Ectodermal cell (in vitro differentiated cells): ENCODE measurements around the gene COL24A1.
A peak's percentile ranks its signal among the peaks of the same experiment; 100 is the strongest.

Source experiments
- H3K27ac ChIP-seq: 2 replicates; pipeline ENCODE4 v1.7.0; 2013; ENCODE audit warnings: mild to moderate bottlenecking, low read depth, low read length; ENCODE audit not compliant: insufficient read depth, poor library complexity, severe bottlenecking
- H3K27me3 ChIP-seq: 2 replicates; pipeline ENCODE4 v1.7.0; 2013; ENCODE audit warnings: mild to moderate bottlenecking, low read length; ENCODE audit not compliant: insufficient read depth, control insufficient read depth, poor library complexity, severe bottlenecking
- H3K36me3 ChIP-seq: one replicate; pipeline ENCODE4 v1.7.0; 2013; ENCODE audit warnings: low read length; ENCODE audit not compliant: control insufficient read depth, insufficient read depth
- H3K4me1 ChIP-seq: one replicate; pipeline ENCODE4 v1.7.0; 2013; ENCODE audit warnings: low read length; ENCODE audit not compliant: control insufficient read depth, insufficient read depth
- H3K4me3 ChIP-seq: 2 replicates; pipeline ENCODE4 v1.7.0; 2013; ENCODE audit warnings: low read depth, low read length, control low read depth; ENCODE audit not compliant: insufficient read depth
- H3K9me3 ChIP-seq: 2 replicates; pipeline ENCODE4 v1.7.0; 2013; ENCODE audit warnings: mild to moderate bottlenecking, low read length, moderate library complexity; ENCODE audit not compliant: control insufficient read depth
- WGBS, 2 experiments: methylation state at CpG; one replicate each; pipeline ENCODE4 v1.1.7; 2013; ENCODE audit warnings: missing lambda C conversion rate in 2 of 2; 5-methylcytosine and 5-hydroxymethylcytosine counted together

The COL24A1 gene

GRCh38 chr1:86191958-86192357 lies 35.4 kb upstream of the COL24A1 start:
- Histone ChIP-seq H3K4me1 (peaks cover 5% of the 10 kb centered on the region), H3K36me3 (no peaks in the 10 kb centered on the region), H3K27me3 (no peaks in the 10 kb centered on the region), H3K9me3 (no peaks in the 10 kb centered on the region), H3K27ac (no peak overlapping the region), H3K4me3 (no peak overlapping the region)
- WGBS, 2 experiments = 68 to 69% methylated on average over 4 of the region's 4 CpGs

DNA sequence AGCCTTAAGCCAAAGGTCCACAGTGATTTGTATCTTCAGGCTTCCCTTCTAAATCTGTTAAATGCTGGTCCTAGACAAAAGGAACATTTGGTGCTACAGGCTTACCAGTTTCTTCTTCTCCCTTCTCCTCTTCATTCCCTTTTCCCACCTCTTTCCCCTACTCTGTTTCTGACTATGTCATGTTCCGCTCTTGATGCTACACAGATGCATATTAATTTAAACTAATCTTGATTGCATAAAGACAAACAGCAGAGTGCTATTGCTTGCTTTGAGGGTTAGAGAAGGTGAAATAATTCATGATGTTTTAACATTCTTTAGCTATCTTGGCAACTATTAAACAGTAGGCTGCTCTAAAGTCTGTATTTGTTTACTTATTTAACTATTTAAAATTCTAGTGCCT lies 34.3 kb upstream of the COL24A1 start:
- Histone ChIP-seq H3K9me3 (no peaks in the 10 kb centered on the region), H3K27me3 (no peaks in the 10 kb centered on the region), H3K27ac (no peak overlapping the region), H3K36me3 (no peaks in the 10 kb centered on the region), H3K4me1 (peaks cover 5% of the 10 kb centered on the region), H3K4me3 (no peak overlapping the region)
- 80 to 100% methylated on average over 1 of the region's 1 CpG for WGBS, 2 experiments

- H3K36me3 ChIP-seq = no peaks in the 10 kb centered on the region
- no peaks in the 10 kb centered on the region for H3K9me3 ChIP-seq
- WGBS, 2 experiments = 91 to 100% methylated on average over 1 of the region's 1 CpG
Measured at GRCh38 chr1:86184426-86184825, 27.9 kb upstream of the COL24A1 start.

GRCh38 chr1:86183810-86184209 lies 27.2 kb upstream of the COL24A1 start:
- 67 to 83% methylated on average over 1 of the region's 1 CpG for WGBS, 2 experiments
- no peaks in the 10 kb centered on the region for H3K9me3 ChIP-seq
- H3K4me1 ChIP-seq = no peaks in the 10 kb centered on the region
- no peaks in the 10 kb centered on the region for H3K36me3 ChIP-seq
- H3K27me3 ChIP-seq = no peaks in the 10 kb centered on the region
- no peak overlapping the region for H3K27ac ChIP-seq
- H3K4me3 ChIP-seq = no peak overlapping the region

More at GRCh38 chr1:86184426-86184825, 27.9 kb upstream of the COL24A1 start:
- Histone ChIP-seq H3K27ac (no peak overlapping the region), H3K4me1 (no peaks in the 10 kb centered on the region), H3K4me3 (no peak overlapping the region), H3K27me3 (no peaks in the 10 kb centered on the region)

GRCh38 chr1:86176226-86176625 lies 19.7 kb upstream of the COL24A1 start:
- Histone ChIP-seq H3K27me3 (no peaks in the 10 kb centered on the region), H3K4me3 (no peak overlapping the region), H3K4me1 (no peaks in the 10 kb centered on the region), H3K9me3 (no peaks in the 10 kb centered on the region), H3K27ac (no peak overlapping the region), H3K36me3 (no peaks in the 10 kb centered on the region)
- 75 to 88% methylated on average over 4 of the region's 5 CpGs for WGBS, 2 experiments

- no peaks in the 10 kb centered on the region for H3K4me1 ChIP-seq
- H3K4me3 ChIP-seq = no peak overlapping the region
- 90 to 92% methylated on average over 5 of the region's 5 CpGs for WGBS, 2 experiments
- H3K9me3 ChIP-seq = no peaks in the 10 kb centered on the region
- H3K27me3 ChIP-seq = no peaks in the 10 kb centered on the region
- H3K36me3 ChIP-seq = no peaks in the 10 kb centered on the region
- no peak overlapping the region for H3K27ac ChIP-seq
Measured at GRCh38 chr1:86175756-86176155, 19.2 kb upstream of the COL24A1 start.

GRCh38 chr1:86169625-86170024 lies 13.1 kb upstream of the COL24A1 start:
- no peaks in the 10 kb centered on the region for H3K4me1 ChIP-seq
- H3K36me3 ChIP-seq = no peaks in the 10 kb centered on the region
- H3K27me3 ChIP-seq = no peaks in the 10 kb centered on the region
- no peaks in the 10 kb centered on the region for H3K9me3 ChIP-seq
- no peak overlapping the region for H3K4me3 ChIP-seq
- no peak overlapping the region for H3K27ac ChIP-seq
- 82 to 100% methylated on average over 1 of the region's 1 CpG for WGBS, 2 experiments

- 76% methylated on average over 2 of the region's 3 CpGs; no CpG with 5 or more reads in 1 of the 2 experiments for WGBS, 2 experiments
- Histone ChIP-seq H3K4me1 (peaks cover 16% of the 10 kb centered on the region), H3K36me3 (no peaks in the 10 kb centered on the region), H3K27ac (no peak overlapping the region), H3K4me3 (no peak overlapping the region), H3K9me3 (no peaks in the 10 kb centered on the region), H3K27me3 (peaks cover 30% of the 10 kb centered on the region)
Measured at GRCh38 chr1:86159800-86160199, 3.2 kb upstream of the COL24A1 start.

DNA sequence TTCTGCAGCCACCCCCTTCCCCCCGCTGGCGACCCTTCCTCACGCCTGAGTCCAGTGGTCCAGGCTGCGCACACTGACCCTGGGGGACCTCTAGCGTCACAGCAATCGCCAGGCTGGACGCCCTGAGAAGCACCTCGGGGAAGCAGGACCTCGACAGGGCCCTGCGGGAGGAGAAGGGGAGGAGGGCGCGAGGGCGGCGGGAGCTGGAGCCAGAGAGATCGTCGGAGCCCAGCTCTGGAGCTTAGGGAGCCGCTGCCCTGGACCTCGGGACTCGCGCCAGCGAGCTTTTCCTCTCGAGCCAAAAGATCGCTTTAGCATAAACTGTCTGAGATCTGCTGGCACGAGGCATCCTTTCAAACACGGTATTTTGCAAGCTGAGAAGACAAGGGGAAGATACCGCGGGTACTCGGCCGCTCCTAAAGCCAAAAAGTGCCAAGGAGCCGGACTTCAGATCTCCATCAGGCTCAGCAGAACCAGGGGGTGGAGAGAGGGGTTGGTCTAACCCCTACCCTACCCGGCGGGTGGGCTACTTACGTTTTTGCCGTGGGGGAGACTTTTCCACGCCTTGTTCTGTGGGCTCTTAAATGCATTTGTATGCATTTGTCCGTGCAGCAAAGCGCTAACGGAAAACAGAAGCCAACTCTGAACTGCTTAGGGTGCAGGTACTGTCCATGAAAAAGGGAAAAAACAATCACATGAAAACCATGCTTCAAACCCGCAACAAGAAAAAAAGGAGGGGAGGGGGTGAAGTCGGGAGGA lies 586 bp downstream of the COL24A1 start:
- Histone ChIP-seq H3K36me3 (no peaks in the 10 kb centered on the region), H3K27ac (no peak overlapping the region), H3K4me1 (peaks cover 16% of the 10 kb centered on the region), H3K27me3 (peaks cover 52% of the 10 kb centered on the region), H3K9me3 (no peaks in the 10 kb centered on the region), H3K4me3 (peak overlapping the region; percentile 22)
- 1 to 2% methylated on average over 40 of the region's 40 CpGs for WGBS, 2 experiments

GRCh38 chr1:86155051-86155806 lies 1.3 kb downstream of the COL24A1 start:
- Histone ChIP-seq H3K36me3 (no peaks in the 10 kb centered on the region), H3K4me1 (peaks cover 16% of the 10 kb centered on the region), H3K9me3 (no peaks in the 10 kb centered on the region), H3K4me3 (peak overlapping the region; percentile 22), H3K27me3 (peaks cover 52% of the 10 kb centered on the region), H3K27ac (no peak overlapping the region)
- 3 to 4% methylated on average over 43 of the region's 43 CpGs for WGBS, 2 experiments
